CD4-positive, alpha-beta T cell (primary cell): ENCODE results near the gene KLHL17. TPM values are rescaled to one million over a fixed set of nuclear protein-coding genes. Genes with fewer than 3 reads are reported as not detected.
A peak's percentile ranks its signal among the peaks of the same experiment; 100 is the strongest.

Experiments used
- ATAC-seq: fragments of 200-7000 bp; cut with Tn5 transposase; one replicate; pipeline ENCODE4 v1.10.0; 2022; ENCODE audit warnings: mild to moderate bottlenecking; ENCODE audit not compliant: poor library complexity
- CTCF ChIA-PET: fragments of 350-600 bp; sonication (Branson Sonifier 250); formaldehyde crosslinking; loops from one replicate; lab custom pipeline; 2021; ENCODE audit warnings: antibody characterized with exemption, inconsistent platforms; lab: Charles Lee
- POLR2A ChIA-PET: fragments of 350-600 bp; sonication (Branson Sonifier 250); formaldehyde crosslinking; loops from one replicate; lab custom pipeline; 2021; ENCODE audit warnings: antibody characterized with exemption, inconsistent platforms; lab: Charles Lee
- DNase-seq, 14 experiments: peaks; one replicate each; pipeline ENCODE4 v3.0.0-alpha.2; 2013 to 2020; ENCODE audit warnings: mixed read lengths in 2 of 14
- H3K27ac ChIP-seq, 2 donors: one replicate each; pipeline versions ENCODE4 v1.5.1 to v1.7.0; 2013; ENCODE audit warnings: low read length in 2 of 2, low read depth in 1 of 2, mild to moderate bottlenecking in 1 of 2
- H3K27me3 ChIP-seq, 2 experiments: 1 replicate in 1 of 2; 2 replicates in 1 of 2; pipeline versions ENCODE4 v1.6.1 to v1.7.0; 2013; ENCODE audit warnings: low read length in 2 of 2, control low read depth in 1 of 2, mild to moderate bottlenecking in 1 of 2, moderate library complexity in 1 of 2; ENCODE audit not compliant: insufficient read depth in 2 of 2, control insufficient read depth in 1 of 2
- H3K36me3 ChIP-seq: one replicate; pipeline ENCODE4 v1.6.1; 2013; ENCODE audit warnings: low read length, control low read depth; ENCODE audit not compliant: insufficient read depth
- H3K4me1 ChIP-seq: one replicate; pipeline ENCODE4 v1.6.1; 2013; ENCODE audit warnings: low read length, control low read depth; ENCODE audit not compliant: insufficient read depth
- H3K4me3 ChIP-seq: one replicate; pipeline ENCODE4 v1.5.1; 2013; ENCODE audit warnings: mild to moderate bottlenecking, low read length, moderate library complexity
- H3K9me3 ChIP-seq, 2 experiments: 1 replicate in 1 of 2; 2 replicates in 1 of 2; pipeline versions ENCODE4 v1.6.1 to v1.7.0; 2013; ENCODE audit warnings: low read length in 2 of 2, mild to moderate bottlenecking in 2 of 2, control low read depth in 1 of 2, moderate library complexity in 1 of 2; ENCODE audit not compliant: control insufficient read depth in 1 of 2, insufficient read depth in 1 of 2
- H3K27ac Mint-ChIP-seq: one replicate; pipeline ENCODE4 v1.8.0; 2020; ENCODE audit warnings: mixed read lengths
- H3K27me3 Mint-ChIP-seq: one replicate; pipeline ENCODE4 v1.8.0; 2021; ENCODE audit warnings: mixed read lengths
- H3K36me3 Mint-ChIP-seq: one replicate; pipeline ENCODE4 v1.8.0; 2021; ENCODE audit warnings: low read depth, mixed read lengths
- H3K4me1 Mint-ChIP-seq: one replicate; pipeline ENCODE4 v1.8.0; 2021; ENCODE audit warnings: low read depth, mixed read lengths
- H3K4me3 Mint-ChIP-seq: one replicate; pipeline ENCODE4 v1.8.0; 2020; ENCODE audit warnings: mild to moderate bottlenecking, mixed read lengths
- H3K9me3 Mint-ChIP-seq: one replicate; pipeline ENCODE4 v1.8.0; 2020; ENCODE audit warnings: mixed read lengths
- CTCF ChIP-seq: fragments of 200-600 bp; IDR thresholded peaks from one replicate; pipeline ENCODE4 v1.8.0; 2022; ENCODE audit warnings: antibody characterized with exemption, mild to moderate bottlenecking
- intact Hi-C, 2 experiments: fragments of 100-400 bp; cut with DNase I in 1 of 2; cut with micrococcal nuclease in 1 of 2; formaldehyde crosslinking; loops; one replicate each; pipeline versions ENCODE4 v1.15.1 to v1.9.0; 2023 to 2025; cut with DNase I, micrococcal nuclease
- total RNA-seq, 174 experiments: library from RNA in 2 of 174; stranded (reverse) in 2 of 174; gene quantifications; one replicate each; pipeline ENCODE4 v1.2.3 and lab custom pipeline; 2021 to 2026

Gene KLHL17
- total RNA-seq, 2 experiments from 2014 or later, result 13.9 TPM

- peak within 1 kb of the TSS; percentile 47 for H3K4me3 ChIP-seq
- ChIA-PET POLR2A (interaction anchor here (1.8 kb wide), 1 partner anchor 14 kb away, joined by 6 read pairs; the partner anchor contains the start of gene ISG15), CTCF (interaction anchor here (1.1 kb wide), 1 partner anchor 19 kb away, joined by 3 read pairs; no protein-coding TSS in a partner anchor)
- Mint-ChIP-seq H3K36me3 (peaks cover 4% of the 10 kb centered on the region), H3K4me1 (peaks cover 23% of the 10 kb centered on the region), H3K9me3 (no peaks in the 10 kb centered on the region), H3K4me3 (peak within 1 kb of the TSS; percentile 87), H3K27me3 (peaks cover 54% of the 10 kb centered on the region), H3K27ac (peak within 1 kb of the TSS; percentile 94)
- H3K36me3 ChIP-seq, result no peaks in the 10 kb centered on the region
- peaks cover 50% of the 10 kb centered on the region for H3K4me1 ChIP-seq
- intact Hi-C loops, result no loop called here
- peaks cover 54 to 64% of the 10 kb centered on the region in 2 experiments for H3K27me3 ChIP-seq
- H3K9me3 ChIP-seq, result peaks cover 0 to 16% of the 10 kb centered on the region in 2 experiments
- peak in 12 of 14 experiments; percentile 35 to 84 (median 61) for DNase-seq
- peak; percentile 60 for ATAC-seq
- no peak for TF ChIP-seq CTCF
- H3K27ac ChIP-seq, result no peak within 1 kb of the TSS
These were observed 39.5 kb downstream of the KLHL17 start, which contains the start of gene HES4 for GRCh38 chr1:999725-1000356. HES4 (minus strand) TSS chr1:1000097; CDS start chr1:999973, 124 bp downstream.

GRCh38 chr1:1000357-1001056 lies 40.1 kb downstream of the KLHL17 start:
- Histone ChIP-seq H3K27ac (no peak overlapping the region), H3K27me3 (peaks cover 61 to 71% of the 10 kb centered on the region in 2 experiments), H3K9me3 (peaks cover 0 to 16% of the 10 kb centered on the region in 2 experiments), H3K4me3 (peak overlapping the region; percentile 47), H3K36me3 (no peaks in the 10 kb centered on the region), H3K4me1 (peaks cover 57% of the 10 kb centered on the region)
- Mint-ChIP-seq H3K27ac (peak overlapping the region; percentile 94), H3K36me3 (peaks cover 4% of the 10 kb centered on the region), H3K9me3 (no peaks in the 10 kb centered on the region), H3K27me3 (peaks cover 54% of the 10 kb centered on the region), H3K4me1 (peaks cover 22% of the 10 kb centered on the region), H3K4me3 (peak overlapping the region; percentile 87)
- intact Hi-C loops, result no loop called here
- ChIA-PET POLR2A (interaction anchor here (1.0 to 2.2 kb wide), 3 partner anchors 13 to 18 kb away, joined by 4 to 11 read pairs (median 6); partner anchors contain the start of gene ISG15), CTCF (interaction anchor here (1.6 to 2.2 kb wide), 3 partner anchors 12 to 19 kb away, joined by 6 to 14 read pairs (median 13); partner anchors contain the start of gene ISG15)
- peak in 12 of 14 experiments; percentile 37 to 91 (median 69) for DNase-seq
- ATAC-seq, result peak; percentile 34
- no peak for TF ChIP-seq CTCF

GRCh38 chr1:1001057-1001783 lies 40.8 kb downstream of the KLHL17 start:
- ATAC-seq (no peak), DNase-seq (peak in 1 of 14 experiments; percentile 51)
- H3K27ac Mint-ChIP-seq, result peak overlapping the region; percentile 94
- H3K9me3 ChIP-seq, result peaks cover 0 to 16% of the 10 kb centered on the region in 2 experiments
- no peak for TF ChIP-seq CTCF
- CTCF ChIA-PET, result interaction anchor here (0.8 to 2.2 kb wide), 4 partner anchors 12 to 71 kb away, joined by 3 to 14 read pairs (median 10); partner anchors contain the start of gene ISG15
- no peak overlapping the region for H3K27ac ChIP-seq
- H3K4me1 Mint-ChIP-seq, result peaks cover 17% of the 10 kb centered on the region
- H3K4me1 ChIP-seq, result peaks cover 50% of the 10 kb centered on the region
- peaks cover 4% of the 10 kb centered on the region for H3K36me3 Mint-ChIP-seq
- H3K36me3 ChIP-seq, result no peaks in the 10 kb centered on the region
- H3K9me3 Mint-ChIP-seq, result no peaks in the 10 kb centered on the region
- POLR2A ChIA-PET, result interaction anchor here (1.0 to 2.2 kb wide), 3 partner anchors 12 to 31 kb away, joined by 3 to 11 read pairs (median 4); partner anchors contain the start of gene ISG15
- H3K27me3 ChIP-seq, result peaks cover 65 to 77% of the 10 kb centered on the region in 2 experiments
- intact Hi-C loops, result no loop called here
- peak overlapping the region; percentile 87 for H3K4me3 Mint-ChIP-seq
- peak overlapping the region; percentile 37 for H3K4me3 ChIP-seq
- peaks cover 54% of the 10 kb centered on the region for H3K27me3 Mint-ChIP-seq
